ENCODE measurements around the gene FAM229A. TPM values are rescaled to one million over a fixed set of nuclear protein-coding genes. Genes with fewer than 3 reads are reported as not detected.
A peak's percentile ranks its signal among the peaks of the same experiment; 100 is the strongest.

The FAM229A gene
- total and polyA plus RNA-seq, 4 donors, result 1.6 to 3.3 (median 2.1) TPM

- H3K4me1 ChIP-seq (ENCODE audit: control insufficient read depth in 4 of 4, insufficient read depth in 4 of 4, low read length in 3 of 4), result peaks cover 2 to 22% (median 8%) of the 10 kb centered on the region in 4 donors
- H3K4me3 ChIP-seq (ENCODE audit: low read depth in 1 of 3, low read length in 3 of 3), result peak within 1 kb of the TSS in 2 of 3 donors; percentile 53 to 66
- H3K27me3 ChIP-seq (ENCODE audit: control insufficient read depth in 4 of 4, insufficient read depth in 4 of 4, low read length in 3 of 4), result no peaks in the 10 kb centered on the region
- peaks cover 1 to 22% (median 11%) of the 10 kb centered on the region in 4 donors for H3K36me3 ChIP-seq (ENCODE audit: control insufficient read depth in 4 of 4, insufficient read depth in 3 of 4, low read depth in 1 of 4, low read length in 3 of 4)
- peak; percentile 86 for DNase-seq (ENCODE audit: low spot score)
- no peaks in the 10 kb centered on the region for H3K9me3 ChIP-seq (ENCODE audit: control insufficient read depth in 4 of 4, low read length in 3 of 4)
- TF ChIP-seq REST (IDR thresholded peaks at IDR 0.05) (no peak), HNF4A (conservative IDR thresholded peaks at IDR 0.05) (no peak), ZBTB33 (IDR thresholded peaks at IDR 0.05) (no peak), YY1 (IDR thresholded peaks at IDR 0.05) (peak; percentile 26), NR2F2 (IDR thresholded peaks at IDR 0.05) (no peak), EGR1 (IDR thresholded peaks at IDR 0.05; ENCODE audit: low read depth in 2 of 2) (no peak), TAF1 (conservative IDR thresholded peaks at IDR 0.05) (peak; percentile 65), HNF4G (IDR thresholded peaks at IDR 0.05) (no peak)
- 4% methylated on average over 95 of the region's 95 CpGs for WGBS
- peak within 1 kb of the TSS in 1 of 2 donors; percentile 50 for H3K9ac ChIP-seq (ENCODE audit: low read depth in 1 of 2, low read length in 2 of 2)
- H3K27ac ChIP-seq (ENCODE audit: low read depth in 1 of 2, low read length in 2 of 2), result peak within 1 kb of the TSS; percentile 32 to 51
Measured at GRCh38 chr1:32335790-32336590, 26.3 kb downstream of the FAM229A start, which contains the start of gene MARCKSL1. MARCKSL1 (minus strand) TSS chr1:32336233; CDS start chr1:32336033, 200 bp downstream.

- under 1% methylated on average over 34 of the region's 34 CpGs for WGBS
- Histone ChIP-seq H3K27me3 (ENCODE audit: control insufficient read depth in 4 of 4, insufficient read depth in 4 of 4, low read length in 3 of 4) (no peaks in the 10 kb centered on the region), H3K4me1 (ENCODE audit: control insufficient read depth in 4 of 4, insufficient read depth in 4 of 4, low read length in 3 of 4) (peaks cover 2 to 22% (median 8%) of the 10 kb centered on the region in 4 donors), H3K4me3 (ENCODE audit: low read depth in 1 of 3, low read length in 3 of 3) (peak overlapping the region in 2 of 3 donors; percentile 53 to 66), H3K36me3 (ENCODE audit: control insufficient read depth in 4 of 4, insufficient read depth in 3 of 4, low read depth in 1 of 4, low read length in 3 of 4) (peaks cover 1 to 27% (median 15%) of the 10 kb centered on the region in 4 donors), H3K9me3 (ENCODE audit: control insufficient read depth in 4 of 4, low read length in 3 of 4) (no peaks in the 10 kb centered on the region), H3K9ac (ENCODE audit: low read depth in 1 of 2, low read length in 2 of 2) (no peak overlapping the region), H3K27ac (ENCODE audit: low read depth in 1 of 2, low read length in 2 of 2) (peak overlapping the region in 1 of 2 donors; percentile 51)
- no peak for DNase-seq (ENCODE audit: low spot score)
- no peak for TF ChIP-seq TAF1 (conservative IDR thresholded peaks at IDR 0.05)
- TF ChIP-seq HNF4A (conservative IDR thresholded peaks at IDR 0.05), result no peak
- TF ChIP-seq FOXA2 (IDR thresholded peaks at IDR 0.05), result no peak
- TF ChIP-seq CTCF (IDR thresholded peaks at IDR 0.05; ENCODE audit: low read depth, low read length, missing input control), result no peak
- TF ChIP-seq REST (IDR thresholded peaks at IDR 0.05), result no peak
- no peak for TF ChIP-seq MAX (IDR thresholded peaks at IDR 0.05)
- no peak for TF ChIP-seq ATF3 (IDR thresholded peaks at IDR 0.05)
- no peak for TF ChIP-seq SP1 (IDR thresholded peaks at IDR 0.05)
- no peak for TF ChIP-seq GABPA (IDR thresholded peaks at IDR 0.05 in 1 of 2, conservative IDR thresholded peaks at IDR 0.05 in 1 of 2)
- no peak for TF ChIP-seq RAD21 (IDR thresholded peaks at IDR 0.05)
- TF ChIP-seq YY1 (IDR thresholded peaks at IDR 0.05), result no peak
- TF ChIP-seq ZBTB33 (IDR thresholded peaks at IDR 0.05), result no peak
- no peak for TF ChIP-seq HNF4G (IDR thresholded peaks at IDR 0.05)
- TF ChIP-seq JUND (IDR thresholded peaks at IDR 0.05), result no peak
- TF ChIP-seq NR2F2 (IDR thresholded peaks at IDR 0.05), result no peak
- no peak for TF ChIP-seq EGR1 (IDR thresholded peaks at IDR 0.05; ENCODE audit: low read depth in 2 of 2)
Measured at GRCh38 chr1:32335535-32335789, 26.8 kb downstream of the FAM229A start.
